Muscle of back (tissue), 11 donors: ENCODE measurements around the gene FSTL4. TPM values are rescaled to one million over a fixed set of nuclear protein-coding genes. Genes with fewer than 3 reads are reported as not detected.

ENCODE experiments used
- DNase-seq, 3 donors: peaks; one replicate each; pipeline versions ENCODE4 v3.0.0 to v3.0.0-alpha.2; 2013
- polyA plus RNA-seq, 10 donors: library from polyadenylated mRNA; unstranded; fragments of 120-200 nt; gene quantifications; one replicate each; pipeline ENCODE4 v1.2.1, GENCODE V29; 2013; ENCODE audit not compliant: insufficient read length in 10 of 10

FSTL4 gene
- polyA plus RNA-seq, 10 donors, result 0.76 to 3.9 (median 2.0) TPM

- no peak for DNase-seq
Observed at GRCh38 chr5:133246376-133247150, 365.8 kb downstream of the FSTL4 start.

- DNase-seq, result no peak
Observed at GRCh38 chr5:133246053-133246370, 366.3 kb downstream of the FSTL4 start.

GRCh38 chr5:133245191-133246052 lies 366.9 kb downstream of the FSTL4 start:
- peak in 1 of 3 donors; percentile 83 for DNase-seq

GRCh38 chr5:133244242-133244641 lies 368.1 kb downstream of the FSTL4 start:
- no peak for DNase-seq

- DNase-seq, result no peak
Observed at GRCh38 chr5:133243196-133243595, 369.1 kb downstream of the FSTL4 start.

- no peak for DNase-seq
Observed at GRCh38 chr5:133242221-133242835, 370.0 kb downstream of the FSTL4 start.

GRCh38 chr5:133241179-133242092 lies 370.9 kb downstream of the FSTL4 start:
- no peak for DNase-seq

GRCh38 chr5:133240425-133241091 lies 371.8 kb downstream of the FSTL4 start:
- DNase-seq, result peak in 1 of 3 donors; percentile 77

- DNase-seq, result no peak
Observed at GRCh38 chr5:133238426-133239205, 373.7 kb downstream of the FSTL4 start.

GRCh38 chr5:133236976-133237375 lies 375.4 kb downstream of the FSTL4 start:
- DNase-seq, result no peak

- DNase-seq, result no peak
Observed at GRCh38 chr5:133236541-133236951, 375.8 kb downstream of the FSTL4 start.

GRCh38 chr5:133235696-133236426 lies 376.5 kb downstream of the FSTL4 start:
- no peak for DNase-seq

GRCh38 chr5:133234911-133235310 lies 377.4 kb downstream of the FSTL4 start:
- no peak for DNase-seq

- DNase-seq, result no peak
Observed at GRCh38 chr5:133234273-133234672, 378.1 kb downstream of the FSTL4 start.

GRCh38 chr5:133233616-133234015 lies 378.7 kb downstream of the FSTL4 start:
- no peak for DNase-seq

- no peak for DNase-seq
Observed at GRCh38 chr5:133232911-133233310, 379.4 kb downstream of the FSTL4 start.

GRCh38 chr5:133232435-133232834 lies 379.9 kb downstream of the FSTL4 start:
- no peak for DNase-seq

- no peak for DNase-seq
Observed at GRCh38 chr5:133232011-133232410, 380.3 kb downstream of the FSTL4 start.

GRCh38 chr5:133230823-133231578 lies 381.3 kb downstream of the FSTL4 start:
- DNase-seq, result no peak
